Effector memory CD4-positive, alpha-beta T cell (primary cell): ENCODE results near the gene PAIP2B.
A peak's percentile ranks its signal among the peaks of the same experiment; 100 is the strongest.

ENCODE experiments used
- DNase-seq, 3 donors: peaks; one replicate each; pipeline ENCODE4 v3.0.0-alpha.2; 2020
- H3K27ac ChIP-seq: 2 replicates; pipeline ENCODE4 v1.7.0; 2013; ENCODE audit warnings: mild to moderate bottlenecking, low read length, moderate library complexity; ENCODE audit not compliant: insufficient read depth, poor library complexity, severe bottlenecking
- H3K27me3 ChIP-seq: replicated peaks from 2 replicates; pipeline ENCODE4 v1.7.0; 2013; ENCODE audit warnings: mild to moderate bottlenecking, low read length; ENCODE audit not compliant: insufficient read depth, control insufficient read depth, poor library complexity, severe bottlenecking
- H3K36me3 ChIP-seq: 2 replicates; pipeline ENCODE4 v1.7.0; 2013; ENCODE audit warnings: mild to moderate bottlenecking, low read length, moderate library complexity; ENCODE audit not compliant: control insufficient read depth, insufficient read depth
- H3K4me1 ChIP-seq: 2 replicates; pipeline ENCODE4 v1.7.0; 2013; ENCODE audit warnings: low read length, mild to moderate bottlenecking; ENCODE audit not compliant: control insufficient read depth, insufficient read depth, poor library complexity, severe bottlenecking
- H3K4me3 ChIP-seq: 2 replicates; pipeline ENCODE4 v1.7.0; 2013; ENCODE audit warnings: low read length, low read depth, mild to moderate bottlenecking; ENCODE audit not compliant: insufficient read depth, poor library complexity, severe bottlenecking
- H3K9me3 ChIP-seq: 2 replicates; pipeline ENCODE4 v1.7.0; 2013; ENCODE audit warnings: mild to moderate bottlenecking, low read length, moderate library complexity; ENCODE audit not compliant: control insufficient read depth
- total RNA-seq, 3 donors: gene quantifications; one replicate each; lab custom pipeline; 2026; lab: John Stamatoyannopoulos, UW

PAIP2B gene
- total RNA-seq: 11.6 to 14.4 (median 12.8) reads per million in 3 donors

- Histone ChIP-seq H3K4me1 (peaks cover 8% of the 10 kb centered on the region), H3K9me3 (no peaks in the 10 kb centered on the region), H3K36me3 (no peaks in the 10 kb centered on the region), H3K27me3 (no peaks in the 10 kb centered on the region), H3K4me3 (peak within 1 kb of the TSS; percentile 72), H3K27ac (peak within 1 kb of the TSS; percentile 75)
- DNase-seq: peak; percentile 93 to 97 (median 97)
Observed at GRCh38 chr2:71226965-71227560, at the start of gene PAIP2B. Gene PAIP2B (minus strand): TSS chr2:71227103. CDS start chr2:71202589, 24,514 bp downstream.

- peaks cover 12% of the 10 kb centered on the region for H3K4me1 ChIP-seq
- H3K27me3 ChIP-seq: peaks cover 26% of the 10 kb centered on the region
- no peak for DNase-seq
- H3K9me3 ChIP-seq: no peaks in the 10 kb centered on the region
- H3K4me3 ChIP-seq: peak overlapping the region; percentile 56
- no peaks in the 10 kb centered on the region for H3K36me3 ChIP-seq
- no peak overlapping the region for H3K27ac ChIP-seq
Observed at GRCh38 chr2:71275939-71276310, 49.0 kb upstream of the PAIP2B start.

- Histone ChIP-seq H3K4me3 (no peak overlapping the region), H3K27me3 (no peaks in the 10 kb centered on the region), H3K9me3 (no peaks in the 10 kb centered on the region), H3K36me3 (no peaks in the 10 kb centered on the region), H3K4me1 (no peaks in the 10 kb centered on the region), H3K27ac (no peak overlapping the region)
- no peak for DNase-seq
Observed at GRCh38 chr2:71269511-71270090, 42.7 kb upstream of the PAIP2B start.

GRCh38 chr2:71263386-71263785 lies 36.5 kb upstream of the PAIP2B start:
- no peaks in the 10 kb centered on the region for H3K36me3 ChIP-seq

GRCh38 chr2:71261534-71261933 lies 34.6 kb upstream of the PAIP2B start:
- Histone ChIP-seq H3K4me1 (no peaks in the 10 kb centered on the region), H3K27me3 (no peaks in the 10 kb centered on the region), H3K4me3 (no peak overlapping the region), H3K9me3 (no peaks in the 10 kb centered on the region), H3K27ac (no peak overlapping the region), H3K36me3 (no peaks in the 10 kb centered on the region)
- DNase-seq: no peak

More at GRCh38 chr2:71263386-71263785, 36.5 kb upstream of the PAIP2B start:
- no peak for DNase-seq
- Histone ChIP-seq H3K27me3 (no peaks in the 10 kb centered on the region), H3K27ac (no peak overlapping the region), H3K9me3 (no peaks in the 10 kb centered on the region), H3K4me1 (no peaks in the 10 kb centered on the region), H3K4me3 (no peak overlapping the region)

- Histone ChIP-seq H3K36me3 (no peaks in the 10 kb centered on the region), H3K27me3 (no peaks in the 10 kb centered on the region), H3K4me1 (no peaks in the 10 kb centered on the region), H3K9me3 (no peaks in the 10 kb centered on the region), H3K4me3 (no peak overlapping the region), H3K27ac (no peak overlapping the region)
- DNase-seq: no peak
Observed at GRCh38 chr2:71256421-71256820, 29.5 kb upstream of the PAIP2B start.

GRCh38 chr2:71254776-71255175 lies 27.9 kb upstream of the PAIP2B start:
- Histone ChIP-seq H3K9me3 (no peaks in the 10 kb centered on the region), H3K4me1 (no peaks in the 10 kb centered on the region), H3K36me3 (no peaks in the 10 kb centered on the region), H3K4me3 (no peak overlapping the region), H3K27me3 (no peaks in the 10 kb centered on the region), H3K27ac (no peak overlapping the region)
- DNase-seq: no peak

GRCh38 chr2:71254078-71254477 lies 27.2 kb upstream of the PAIP2B start:
- H3K4me1 ChIP-seq: no peaks in the 10 kb centered on the region
- H3K27me3 ChIP-seq: no peaks in the 10 kb centered on the region
- no peaks in the 10 kb centered on the region for H3K36me3 ChIP-seq
- H3K9me3 ChIP-seq: no peaks in the 10 kb centered on the region
- H3K27ac ChIP-seq: no peak overlapping the region
- DNase-seq: no peak
- H3K4me3 ChIP-seq: no peak overlapping the region

GRCh38 chr2:71253476-71253875 lies 26.6 kb upstream of the PAIP2B start:
- H3K4me1 ChIP-seq: no peaks in the 10 kb centered on the region

GRCh38 chr2:71252862-71253261 lies 26.0 kb upstream of the PAIP2B start:
- Histone ChIP-seq H3K27me3 (no peaks in the 10 kb centered on the region), H3K4me3 (no peak overlapping the region), H3K36me3 (no peaks in the 10 kb centered on the region), H3K9me3 (no peaks in the 10 kb centered on the region), H3K4me1 (no peaks in the 10 kb centered on the region), H3K27ac (no peak overlapping the region)
- no peak for DNase-seq

More at GRCh38 chr2:71253476-71253875, 26.6 kb upstream of the PAIP2B start:
- Histone ChIP-seq H3K9me3 (no peaks in the 10 kb centered on the region), H3K4me3 (no peak overlapping the region), H3K36me3 (no peaks in the 10 kb centered on the region), H3K27ac (no peak overlapping the region), H3K27me3 (no peaks in the 10 kb centered on the region)
- no peak for DNase-seq
